Hepatocyte (in vitro differentiated cells): Measurements from ENCODE around the gene CFAP141.

Source experiments
- CTCF ChIP-seq: fragments of 200-600 bp; sonication (generic); IDR thresholded peaks from 2 replicates; pipeline ENCODE4 v1.5.1; 2016; ENCODE audit warnings: antibody characterized with exemption, mild to moderate bottlenecking; ENCODE audit not compliant: poor library complexity
- EZH2phosphoT487 ChIP-seq: fragments of 200-600 bp; sonication (generic); IDR thresholded peaks from one replicate; pipeline ENCODE4 v1.6.1; 2018; ENCODE audit warnings: antibody characterized with exemption, mild to moderate bottlenecking, low read depth, moderate library complexity; ENCODE audit not compliant: unreplicated experiment, severe bottlenecking

GRCh38 chr1:154237435-154237834 lies 31.3 kb upstream of the CFAP141 start:
- TF ChIP-seq CTCF: no peak
- no peak for TF ChIP-seq EZH2phosphoT487
